GM23338 (cell line): Measurements from ENCODE around the gene ZSWIM5. TPM values are rescaled to one million over a fixed set of nuclear protein-coding genes. Genes with fewer than 3 reads are reported as not detected.

Experiments used
- ATAC-seq: fragments of 200-7000 bp; cut with Tn5 transposase; 3 replicates; pipeline ENCODE4 v1.9.1; 2020
- DNase-seq: peaks from one replicate; pipeline ENCODE4 v3.0.0-alpha.2; 2015; ENCODE audit warnings: low spot score
- H2AFZ ChIP-seq: fragments of 200-600 bp; sonication (generic); 2 replicates; pipeline ENCODE4 v1.8.0; 2016; ENCODE audit warnings: antibody characterized with exemption, mild to moderate bottlenecking, moderate library complexity
- H3F3A ChIP-seq: fragments of 200-600 bp; sonication (generic); replicated peaks from 2 replicates; pipeline ENCODE4 v1.8.0; 2017; ENCODE audit warnings: antibody characterized with exemption, mixed run types, low read depth
- H3K27ac ChIP-seq: fragments of 200-600 bp; sonication (generic); 2 replicates; pipeline ENCODE4 v1.6.1; 2016; ENCODE audit warnings: low read depth
- H3K27me3 ChIP-seq: fragments of 200-600 bp; sonication (generic); 2 replicates; pipeline ENCODE4 v1.8.0; 2016; ENCODE audit warnings: mild to moderate bottlenecking, mixed run types, moderate library complexity; ENCODE audit not compliant: insufficient read depth
- H3K36me3 ChIP-seq: fragments of 200-600 bp; sonication (generic); 2 replicates; pipeline ENCODE4 v1.8.0; 2016; ENCODE audit warnings: mild to moderate bottlenecking; ENCODE audit not compliant: insufficient read depth
- H3K4me1 ChIP-seq: fragments of 200-600 bp; sonication (generic); 2 replicates; pipeline ENCODE4 v1.8.0; 2016; ENCODE audit warnings: mild to moderate bottlenecking, moderate library complexity; ENCODE audit not compliant: insufficient read depth
- H3K4me2 ChIP-seq: fragments of 200-600 bp; sonication (generic); 2 replicates; pipeline ENCODE4 v1.7.1; 2017; ENCODE audit warnings: mixed run types
- H3K4me3 ChIP-seq: fragments of 200-600 bp; sonication (generic); 2 replicates; pipeline ENCODE4 v1.6.1; 2016; ENCODE audit warnings: mixed run types
- H3K79me2 ChIP-seq: fragments of 200-600 bp; sonication (generic); replicated peaks from 2 replicates; pipeline ENCODE4 v1.8.0; 2017; ENCODE audit warnings: mild to moderate bottlenecking; ENCODE audit not compliant: insufficient read depth
- H3K9me2 ChIP-seq: fragments of 200-600 bp; sonication (generic); 2 replicates; pipeline ENCODE4 v1.8.0; 2017; ENCODE audit not compliant: insufficient read depth
- H4K20me1 ChIP-seq: fragments of 200-600 bp; sonication (generic); replicated peaks from 2 replicates; pipeline ENCODE4 v1.8.0; 2017; ENCODE audit warnings: mild to moderate bottlenecking; ENCODE audit not compliant: insufficient read depth
- H3K27ac Mint-ChIP-seq: 2 replicates; pipeline ENCODE4 v1.8.0; 2020; ENCODE audit warnings: inconsistent platforms, mild to moderate bottlenecking, moderate library complexity, mixed read lengths
- H3K27me3 Mint-ChIP-seq: 3 replicates; pipeline ENCODE4 v1.8.0; 2022; ENCODE audit warnings: low read depth, mild to moderate bottlenecking, moderate library complexity, mixed read lengths, inconsistent platforms; ENCODE audit not compliant: insufficient read depth, poor library complexity
- H3K36me3 Mint-ChIP-seq: 3 replicates; pipeline ENCODE4 v1.8.0; 2021; ENCODE audit warnings: low read depth, mild to moderate bottlenecking, inconsistent platforms, moderate library complexity, mixed read lengths
- H3K4me1 Mint-ChIP-seq: 3 replicates; pipeline ENCODE4 v1.8.0; 2020; ENCODE audit warnings: mild to moderate bottlenecking, inconsistent platforms, mixed read lengths
- H3K4me3 Mint-ChIP-seq: 3 replicates; pipeline ENCODE4 v1.8.0; 2021; ENCODE audit warnings: moderate library complexity, mild to moderate bottlenecking, inconsistent platforms, mixed read lengths
- H3K9me3 Mint-ChIP-seq: 3 replicates; pipeline ENCODE4 v1.8.0; 2020; ENCODE audit warnings: moderate library complexity, mild to moderate bottlenecking, inconsistent platforms, mixed read lengths
- CREB1 ChIP-seq: fragments of 250-450 bp; sonication (Bioruptor Pico); IDR thresholded peaks from 2 replicates; pipeline ENCODE4 v1.5.0; 2020; ENCODE audit warnings: low read depth, mild to moderate bottlenecking, moderate library complexity
- CTCF ChIP-seq, 2 experiments: fragments of 200-600 bp in 1 of 2; sonication (generic) in 1 of 2; conservative IDR thresholded peaks; 2 replicates each; pipeline versions ENCODE4 v1.5.1 to v1.6.1; 2016 to 2017; ENCODE audit warnings: antibody characterized with exemption in 2 of 2, low read depth in 2 of 2, mild to moderate bottlenecking in 2 of 2, moderate library complexity in 1 of 2
- EZH2 ChIP-seq: fragments of 200-600 bp; sonication (generic); IDR thresholded peaks from one replicate; pipeline ENCODE4 v1.8.0; 2017; ENCODE audit warnings: antibody characterized with exemption, mild to moderate bottlenecking, low read depth; ENCODE audit not compliant: unreplicated experiment
- EZH2phosphoT487 ChIP-seq: fragments of 200-600 bp; sonication (generic); IDR thresholded peaks from one replicate; pipeline ENCODE4 v1.8.1; 2018; ENCODE audit warnings: antibody characterized with exemption; ENCODE audit not compliant: unreplicated experiment
- JUNB ChIP-seq: IDR thresholded peaks from one replicate; pipeline ENCODE4 v1.6.1; 2016; ENCODE audit warnings: antibody characterized with exemption; ENCODE audit not compliant: unreplicated experiment
- NANOG ChIP-seq: IDR thresholded peaks from 2 replicates; pipeline ENCODE4 v1.6.1; 2016; ENCODE audit warnings: antibody characterized with exemption, borderline replicate concordance
- POLR2AphosphoS5 ChIP-seq: IDR thresholded peaks from 2 replicates; pipeline ENCODE4 v1.6.1; 2016; ENCODE audit warnings: antibody characterized with exemption, low read depth
- STAT1 ChIP-seq: IDR thresholded peaks from one replicate; pipeline ENCODE4 v1.6.1; 2016; ENCODE audit warnings: antibody characterized with exemption; ENCODE audit not compliant: unreplicated experiment
- ZNF114 ChIP-seq: fragments of 250-450 bp; sonication (Bioruptor Pico); IDR thresholded peaks from 2 replicates; pipeline ENCODE4 v1.5.0; 2020; ENCODE audit warnings: mild to moderate bottlenecking, moderate library complexity
- ZNF331 ChIP-seq: fragments of 250-450 bp; sonication (Bioruptor Pico); IDR thresholded peaks from 2 replicates; pipeline ENCODE4 v1.5.0; 2020; ENCODE audit warnings: low read depth, mild to moderate bottlenecking, moderate library complexity
- ZNF462 ChIP-seq: fragments of 250-450 bp; sonication (Bioruptor Pico); IDR thresholded peaks from 2 replicates; pipeline ENCODE4 v1.5.0; 2020; ENCODE audit warnings: mild to moderate bottlenecking, moderate library complexity
- polyA plus RNA-seq: library from polyadenylated mRNA; unstranded; fragments of >200 nt; fragmentation: Nextera tagmentation; extraction: Ambion mirVana; gene quantifications from 2 replicates; pipeline ENCODE4 v1.2.1, GENCODE V29; 2016
- total RNA-seq: library from RNA; depleted of rRNA; stranded (reverse); fragments of >200 nt; shearing (Covaris generic); gene quantifications from 2 replicates; pipeline ENCODE4 v1.2.3, GENCODE V29; 2014
- TF ChIP-seq, protein P1 (sequence below): IDR thresholded peaks from one replicate; pipeline ENCODE4 v1.6.1; 2018; ENCODE audit warnings: antibody characterized with exemption; ENCODE audit not compliant: unreplicated experiment
- TF ChIP-seq, protein P2 (sequence below): IDR thresholded peaks from 2 replicates; pipeline ENCODE4 v1.6.1; 2016; ENCODE audit warnings: antibody characterized with exemption

The ZSWIM5 gene
- total and polyA plus RNA-seq, 2 experiments from 2014 or later, result 0.65 to 3.6 TPM

DNA sequence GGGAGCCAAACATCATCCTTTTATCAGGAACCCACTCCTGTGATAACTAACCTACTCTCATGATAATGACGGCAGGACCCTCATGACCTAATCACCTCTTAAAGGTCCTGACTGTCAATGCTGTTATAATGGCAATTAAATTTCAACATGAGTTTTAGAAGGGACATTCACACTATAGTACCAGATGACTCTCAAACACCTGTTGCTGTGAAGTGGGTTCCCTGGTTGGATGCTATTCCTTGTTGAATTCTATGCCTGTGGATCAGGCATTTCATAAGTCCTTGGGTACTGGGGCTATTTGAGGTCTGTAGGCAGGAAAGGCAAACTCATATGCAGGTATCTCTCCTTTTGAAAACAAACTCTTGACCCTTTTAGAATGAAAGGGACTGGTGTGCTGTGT lies 7.5 kb upstream of the ZSWIM5 start:
- Histone ChIP-seq H3K4me3 (no peak overlapping the region), H2AFZ (no peak overlapping the region), H3K9me2 (no peaks in the 10 kb centered on the region), H3K4me2 (no peak overlapping the region), H3K36me3 (no peaks in the 10 kb centered on the region), H3F3A (no peaks in the 10 kb centered on the region), H3K4me1 (no peaks in the 10 kb centered on the region), H3K79me2 (no peaks in the 10 kb centered on the region), H3K27me3 (peaks cover 7% of the 10 kb centered on the region; the same call in 1 of the 2 replicates), H4K20me1 (no peaks in the 10 kb centered on the region), H3K27ac (no peak overlapping the region)
- ATAC-seq (no peak), DNase-seq (no peak)
- H3K27me3 Mint-ChIP-seq, result peaks cover 4% of the 10 kb centered on the region
- H3K36me3 Mint-ChIP-seq, result no peaks in the 10 kb centered on the region
- TF ChIP-seq JUNB (no peak), POLR2AphosphoS5 (no peak), ZNF331 (no peak), EZH2phosphoT487 (no peak), ZNF462 (CRISPR knock-in tag) (no peak), CREB1 (no peak), ZNF114 (CRISPR knock-in tag) (no peak), EZH2 (no peak), STAT1 (no peak), NANOG (no peak), CTCF (conservative IDR thresholded peaks at IDR 0.05; ENCODE audit: low read depth in 2 of 2) (no peak)
- TF ChIP-seq, protein P1, sequence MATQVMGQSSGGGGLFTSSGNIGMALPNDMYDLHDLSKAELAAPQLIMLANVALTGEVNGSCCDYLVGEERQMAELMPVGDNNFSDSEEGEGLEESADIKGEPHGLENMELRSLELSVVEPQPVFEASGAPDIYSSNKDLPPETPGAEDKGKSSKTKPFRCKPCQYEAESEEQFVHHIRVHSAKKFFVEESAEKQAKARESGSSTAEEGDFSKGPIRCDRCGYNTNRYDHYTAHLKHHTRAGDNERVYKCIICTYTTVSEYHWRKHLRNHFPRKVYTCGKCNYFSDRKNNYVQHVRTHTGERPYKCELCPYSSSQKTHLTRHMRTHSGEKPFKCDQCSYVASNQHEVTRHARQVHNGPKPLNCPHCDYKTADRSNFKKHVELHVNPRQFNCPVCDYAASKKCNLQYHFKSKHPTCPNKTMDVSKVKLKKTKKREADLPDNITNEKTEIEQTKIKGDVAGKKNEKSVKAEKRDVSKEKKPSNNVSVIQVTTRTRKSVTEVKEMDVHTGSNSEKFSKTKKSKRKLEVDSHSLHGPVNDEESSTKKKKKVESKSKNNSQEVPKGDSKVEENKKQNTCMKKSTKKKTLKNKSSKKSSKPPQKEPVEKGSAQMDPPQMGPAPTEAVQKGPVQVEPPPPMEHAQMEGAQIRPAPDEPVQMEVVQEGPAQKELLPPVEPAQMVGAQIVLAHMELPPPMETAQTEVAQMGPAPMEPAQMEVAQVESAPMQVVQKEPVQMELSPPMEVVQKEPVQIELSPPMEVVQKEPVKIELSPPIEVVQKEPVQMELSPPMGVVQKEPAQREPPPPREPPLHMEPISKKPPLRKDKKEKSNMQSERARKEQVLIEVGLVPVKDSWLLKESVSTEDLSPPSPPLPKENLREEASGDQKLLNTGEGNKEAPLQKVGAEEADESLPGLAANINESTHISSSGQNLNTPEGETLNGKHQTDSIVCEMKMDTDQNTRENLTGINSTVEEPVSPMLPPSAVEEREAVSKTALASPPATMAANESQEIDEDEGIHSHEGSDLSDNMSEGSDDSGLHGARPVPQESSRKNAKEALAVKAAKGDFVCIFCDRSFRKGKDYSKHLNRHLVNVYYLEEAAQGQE, result no peak
- TF ChIP-seq, protein P2, sequence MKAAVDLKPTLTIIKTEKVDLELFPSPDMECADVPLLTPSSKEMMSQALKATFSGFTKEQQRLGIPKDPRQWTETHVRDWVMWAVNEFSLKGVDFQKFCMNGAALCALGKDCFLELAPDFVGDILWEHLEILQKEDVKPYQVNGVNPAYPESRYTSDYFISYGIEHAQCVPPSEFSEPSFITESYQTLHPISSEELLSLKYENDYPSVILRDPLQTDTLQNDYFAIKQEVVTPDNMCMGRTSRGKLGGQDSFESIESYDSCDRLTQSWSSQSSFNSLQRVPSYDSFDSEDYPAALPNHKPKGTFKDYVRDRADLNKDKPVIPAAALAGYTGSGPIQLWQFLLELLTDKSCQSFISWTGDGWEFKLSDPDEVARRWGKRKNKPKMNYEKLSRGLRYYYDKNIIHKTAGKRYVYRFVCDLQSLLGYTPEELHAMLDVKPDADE, result no peak
- H3K27ac Mint-ChIP-seq, result no peak overlapping the region
- peaks cover 3% of the 10 kb centered on the region; the same call in 2 of the 3 replicates for H3K4me1 Mint-ChIP-seq
- no peaks in the 10 kb centered on the region for H3K9me3 Mint-ChIP-seq
- no peak overlapping the region for H3K4me3 Mint-ChIP-seq
